Stimulated activated CD8-positive, alpha-beta memory T cell treated with anti-CD3 and anti-CD28 coated beads, Interleukin-12 subunit alpha, Interleukin-12 subunit beta, amount 100 ng/mL, for 24 hours (primary cell): ENCODE measurements around the gene ZBTB24.

Experiments
- DNase-seq: peaks from one replicate; pipeline ENCODE4 v3.0.0-alpha.2; 2020; ENCODE audit errors: extremely low read depth

ZBTB24 gene

GRCh38 chr6:109420751-109421150, 62.3 kb downstream of the ZBTB24 start:
- DNase-seq, result no peak

GRCh38 chr6:109417646-109418045, 65.4 kb downstream of the ZBTB24 start:
- no peak for DNase-seq
